Neural cell (in vitro differentiated cells): ENCODE measurements around the gene USP6NL. TPM values are rescaled to one million over a fixed set of nuclear protein-coding genes. Genes with fewer than 3 reads are reported as not detected.

Source experiments
- H2AFZ ChIP-seq: fragments of 200-600, 300-800 bp; sonication (generic), shearing (Covaris generic); 2 replicates; pipeline ENCODE4 v1.6.0; 2014; ENCODE audit warnings: low read depth, mild to moderate bottlenecking, antibody characterized with exemption, low read length, moderate library complexity
- H3F3A ChIP-seq: fragments of 200-600 bp; shearing (Covaris generic); 2 replicates; pipeline ENCODE4 v1.6.1; 2016; ENCODE audit warnings: mild to moderate bottlenecking, moderate library complexity, mixed read lengths, antibody characterized with exemption, low read length; ENCODE audit not compliant: insufficient read depth, poor library complexity, severe bottlenecking
- H3K27ac ChIP-seq: fragments of 200-600, 300-800 bp; sonication (generic), shearing (Covaris generic); 2 replicates; pipeline ENCODE4 v1.5.1; 2014; ENCODE audit warnings: mild to moderate bottlenecking, low read length, moderate library complexity
- H3K27me3 ChIP-seq: fragments of 300-800, 200-600 bp; sonication (generic), shearing (Covaris generic); 2 replicates; pipeline ENCODE4 v1.6.0; 2014; ENCODE audit warnings: mild to moderate bottlenecking, low read depth, low read length, moderate library complexity; ENCODE audit not compliant: insufficient read depth
- H3K36me3 ChIP-seq: fragments of 300-800, 200-600 bp; sonication (generic), shearing (Covaris generic); 2 replicates; pipeline ENCODE4 v1.5.1; 2014; ENCODE audit warnings: mild to moderate bottlenecking, antibody characterized with exemption, low read length, moderate library complexity; ENCODE audit not compliant: insufficient read depth
- H3K4me2 ChIP-seq: fragments of 300-800, 200-600 bp; sonication (generic), shearing (Covaris generic); 2 replicates; pipeline ENCODE4 v1.6.0; 2014; ENCODE audit warnings: mild to moderate bottlenecking, low read length
- H3K4me3 ChIP-seq: fragments of 300-800, 200-600 bp; sonication (generic), shearing (Covaris generic); 2 replicates; pipeline ENCODE4 v1.5.1; 2014; ENCODE audit warnings: mild to moderate bottlenecking, low read length, moderate library complexity
- H3K79me2 ChIP-seq: fragments of 200-600 bp; shearing (Covaris generic); replicated peaks from 2 replicates; pipeline ENCODE4 v1.6.0; 2014; ENCODE audit warnings: mild to moderate bottlenecking, low read length, moderate library complexity; ENCODE audit not compliant: insufficient read depth
- H3K9ac ChIP-seq: fragments of 300-800, 200-600 bp; sonication (generic), shearing (Covaris generic); 2 replicates; pipeline ENCODE4 v1.6.1; 2016; ENCODE audit warnings: mild to moderate bottlenecking, low read length, mixed read lengths
- H3K9me2 ChIP-seq: fragments of 200-600 bp; shearing (Covaris generic); 2 replicates; pipeline ENCODE4 v1.6.1; 2016; ENCODE audit warnings: mild to moderate bottlenecking, low read length, mixed read lengths; ENCODE audit not compliant: insufficient read depth
- H3K9me3 ChIP-seq: fragments of 200-600, 300-800 bp; sonication (generic), shearing (Covaris generic); 2 replicates; pipeline ENCODE4 v1.6.1; 2016; ENCODE audit warnings: mild to moderate bottlenecking, mixed run types, low read length, moderate library complexity, mixed read lengths
- H4K20me1 ChIP-seq: fragments of 200-600 bp; shearing (Covaris generic); 2 replicates; pipeline ENCODE4 v1.6.1; 2016; ENCODE audit warnings: mild to moderate bottlenecking, mixed run types; ENCODE audit not compliant: insufficient read depth
- EP300 ChIP-seq: fragments of 450-650 bp; conservative IDR thresholded peaks from 2 replicates; pipeline ENCODE4 v1.6.1; 2014; ENCODE audit warnings: antibody characterized with exemption, mild to moderate bottlenecking, moderate library complexity; ENCODE audit not compliant: poor library complexity, severe bottlenecking
- EZH2 ChIP-seq: fragments of 200-600, 300-800 bp; shearing (Covaris generic), sonication (generic); IDR thresholded peaks from 2 replicates; pipeline ENCODE4 v1.6.1; 2014; ENCODE audit warnings: antibody characterized with exemption, low read length, borderline replicate concordance, mild to moderate bottlenecking; ENCODE audit not compliant: insufficient read depth, poor library complexity, severe bottlenecking
- MXI1 ChIP-seq: fragments of 450-650 bp; conservative IDR thresholded peaks from 2 replicates; pipeline ENCODE4 v1.6.1; 2014; ENCODE audit warnings: antibody characterized with exemption, mild to moderate bottlenecking; ENCODE audit not compliant: poor library complexity, severe bottlenecking
- POLR2AphosphoS5 ChIP-seq: IDR thresholded peaks from 2 replicates; pipeline ENCODE4 v1.6.1; 2012
- RAD21 ChIP-seq: fragments of 450-650 bp; conservative IDR thresholded peaks from 2 replicates; pipeline ENCODE4 v1.6.1; 2014; ENCODE audit warnings: antibody characterized with exemption, mild to moderate bottlenecking, moderate library complexity
- SMC3 ChIP-seq: fragments of 450-650 bp; conservative IDR thresholded peaks from 2 replicates; pipeline ENCODE4 v1.6.1; 2014; ENCODE audit warnings: antibody characterized with exemption, mild to moderate bottlenecking, moderate library complexity; ENCODE audit not compliant: poor library complexity
- TAF1 ChIP-seq: IDR thresholded peaks from 2 replicates; pipeline ENCODE4 v1.6.1; 2012; ENCODE audit warnings: low read depth
- polyA plus RNA-seq: library from polyadenylated mRNA; depleted of rRNA; stranded (reverse); fragments of >200 nt; gene quantifications from 2 replicates; pipeline ENCODE4 v1.2.3, GENCODE V29; 2014
- TF ChIP-seq, protein P1 (sequence below): fragments of 450-650 bp; IDR thresholded peaks from 2 replicates; pipeline ENCODE4 v1.5.1; 2014; ENCODE audit warnings: antibody characterized with exemption, mild to moderate bottlenecking, moderate library complexity; ENCODE audit not compliant: poor library complexity, severe bottlenecking
- TF ChIP-seq, protein P2 (sequence below): IDR thresholded peaks from 2 replicates; pipeline ENCODE4 v1.6.1; 2012; ENCODE audit warnings: borderline replicate concordance

Gene USP6NL
- polyA plus RNA-seq, 1 donor from 2014 or later: 39.9 TPM

DNA sequence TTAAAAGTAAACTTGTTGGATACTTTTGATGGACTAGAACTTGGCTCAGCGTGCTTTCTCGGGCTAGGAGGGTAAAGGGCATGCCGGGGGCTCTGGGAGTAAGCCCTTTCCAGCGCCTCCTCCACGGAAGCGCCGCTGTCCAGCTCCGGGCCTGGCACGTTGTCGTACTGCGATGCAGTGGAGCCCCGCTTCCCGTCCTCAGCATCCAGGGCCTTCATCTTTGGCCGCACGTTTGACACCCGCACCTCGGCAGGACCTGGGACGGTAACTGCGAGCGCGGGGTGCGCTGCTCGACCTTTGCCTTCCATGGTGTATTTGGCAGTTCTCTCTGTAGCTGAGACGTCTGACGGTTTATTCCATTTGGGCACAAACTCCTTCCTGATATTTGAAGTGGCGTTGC lies 148.3 kb downstream of the USP6NL start:
- Histone ChIP-seq H3K9me2 (no peaks in the 10 kb centered on the region), H3K9me3 (no peaks in the 10 kb centered on the region), H4K20me1 (no peaks in the 10 kb centered on the region), H3K4me3 (no peak overlapping the region), H3K27ac (no peak overlapping the region), H3K36me3 (peaks cover 4% of the 10 kb centered on the region), H3K79me2 (no peaks in the 10 kb centered on the region), H3K4me2 (no peak overlapping the region), H3K27me3 (no peaks in the 10 kb centered on the region), H3K9ac (no peak overlapping the region), H3F3A (no peaks in the 10 kb centered on the region), H2AFZ (no peak overlapping the region)
- TF ChIP-seq MXI1 (no peak), EZH2 (no peak), RAD21 (no peak), TAF1 (no peak), EP300 (no peak), POLR2AphosphoS5 (no peak), SMC3 (no peak)
- TF ChIP-seq, protein P1, sequence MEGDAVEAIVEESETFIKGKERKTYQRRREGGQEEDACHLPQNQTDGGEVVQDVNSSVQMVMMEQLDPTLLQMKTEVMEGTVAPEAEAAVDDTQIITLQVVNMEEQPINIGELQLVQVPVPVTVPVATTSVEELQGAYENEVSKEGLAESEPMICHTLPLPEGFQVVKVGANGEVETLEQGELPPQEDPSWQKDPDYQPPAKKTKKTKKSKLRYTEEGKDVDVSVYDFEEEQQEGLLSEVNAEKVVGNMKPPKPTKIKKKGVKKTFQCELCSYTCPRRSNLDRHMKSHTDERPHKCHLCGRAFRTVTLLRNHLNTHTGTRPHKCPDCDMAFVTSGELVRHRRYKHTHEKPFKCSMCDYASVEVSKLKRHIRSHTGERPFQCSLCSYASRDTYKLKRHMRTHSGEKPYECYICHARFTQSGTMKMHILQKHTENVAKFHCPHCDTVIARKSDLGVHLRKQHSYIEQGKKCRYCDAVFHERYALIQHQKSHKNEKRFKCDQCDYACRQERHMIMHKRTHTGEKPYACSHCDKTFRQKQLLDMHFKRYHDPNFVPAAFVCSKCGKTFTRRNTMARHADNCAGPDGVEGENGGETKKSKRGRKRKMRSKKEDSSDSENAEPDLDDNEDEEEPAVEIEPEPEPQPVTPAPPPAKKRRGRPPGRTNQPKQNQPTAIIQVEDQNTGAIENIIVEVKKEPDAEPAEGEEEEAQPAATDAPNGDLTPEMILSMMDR: no peak
- TF ChIP-seq, protein P2, sequence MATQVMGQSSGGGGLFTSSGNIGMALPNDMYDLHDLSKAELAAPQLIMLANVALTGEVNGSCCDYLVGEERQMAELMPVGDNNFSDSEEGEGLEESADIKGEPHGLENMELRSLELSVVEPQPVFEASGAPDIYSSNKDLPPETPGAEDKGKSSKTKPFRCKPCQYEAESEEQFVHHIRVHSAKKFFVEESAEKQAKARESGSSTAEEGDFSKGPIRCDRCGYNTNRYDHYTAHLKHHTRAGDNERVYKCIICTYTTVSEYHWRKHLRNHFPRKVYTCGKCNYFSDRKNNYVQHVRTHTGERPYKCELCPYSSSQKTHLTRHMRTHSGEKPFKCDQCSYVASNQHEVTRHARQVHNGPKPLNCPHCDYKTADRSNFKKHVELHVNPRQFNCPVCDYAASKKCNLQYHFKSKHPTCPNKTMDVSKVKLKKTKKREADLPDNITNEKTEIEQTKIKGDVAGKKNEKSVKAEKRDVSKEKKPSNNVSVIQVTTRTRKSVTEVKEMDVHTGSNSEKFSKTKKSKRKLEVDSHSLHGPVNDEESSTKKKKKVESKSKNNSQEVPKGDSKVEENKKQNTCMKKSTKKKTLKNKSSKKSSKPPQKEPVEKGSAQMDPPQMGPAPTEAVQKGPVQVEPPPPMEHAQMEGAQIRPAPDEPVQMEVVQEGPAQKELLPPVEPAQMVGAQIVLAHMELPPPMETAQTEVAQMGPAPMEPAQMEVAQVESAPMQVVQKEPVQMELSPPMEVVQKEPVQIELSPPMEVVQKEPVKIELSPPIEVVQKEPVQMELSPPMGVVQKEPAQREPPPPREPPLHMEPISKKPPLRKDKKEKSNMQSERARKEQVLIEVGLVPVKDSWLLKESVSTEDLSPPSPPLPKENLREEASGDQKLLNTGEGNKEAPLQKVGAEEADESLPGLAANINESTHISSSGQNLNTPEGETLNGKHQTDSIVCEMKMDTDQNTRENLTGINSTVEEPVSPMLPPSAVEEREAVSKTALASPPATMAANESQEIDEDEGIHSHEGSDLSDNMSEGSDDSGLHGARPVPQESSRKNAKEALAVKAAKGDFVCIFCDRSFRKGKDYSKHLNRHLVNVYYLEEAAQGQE: no peak

- Histone ChIP-seq H3K9ac (no peak overlapping the region), H3K9me2 (no peaks in the 10 kb centered on the region), H3F3A (no peaks in the 10 kb centered on the region), H3K27me3 (no peaks in the 10 kb centered on the region), H3K36me3 (peaks cover 4% of the 10 kb centered on the region), H2AFZ (no peak overlapping the region), H3K79me2 (no peaks in the 10 kb centered on the region), H4K20me1 (no peaks in the 10 kb centered on the region), H3K4me2 (no peak overlapping the region), H3K27ac (no peak overlapping the region), H3K9me3 (no peaks in the 10 kb centered on the region), H3K4me3 (no peak overlapping the region)
- no peak for TF ChIP-seq SMC3
- no peak for TF ChIP-seq POLR2AphosphoS5
- TF ChIP-seq EP300: no peak
- TF ChIP-seq, protein P2: no peak
- no peak for TF ChIP-seq RAD21
- no peak for TF ChIP-seq EZH2
- TF ChIP-seq, protein P1: no peak
- no peak for TF ChIP-seq MXI1
- TF ChIP-seq TAF1: no peak
Observed at GRCh38 chr10:11462071-11462470, 149.4 kb downstream of the USP6NL start.
